ENCODE results near the gene RSPH10B. TPM values are rescaled to one million over a fixed set of nuclear protein-coding genes. Genes with fewer than 3 reads are reported as not detected.
"Not testable (repeated sequence)": the region's sequence is repeated elsewhere in the genome, so short reads cannot be mapped to it uniquely, and the experiment has no call there.

The RSPH10B gene
- polyA plus RNA-seq (ENCODE audit: insufficient read length) = 0.30 TPM

- not testable (repeated sequence) for DNase-seq (ENCODE audit: low read depth)
Measured at GRCh38 chr7:5970347-5970911, at the start of gene RSPH10B. Gene RSPH10B (minus strand): TSS chr7:5970689. CDS start chr7:5967116, 3,573 bp downstream.

GRCh38 chr7:6016653-6016966 lies 46.1 kb upstream of the RSPH10B start:
- DNase-seq (ENCODE audit: low read depth) = no peak

DNA sequence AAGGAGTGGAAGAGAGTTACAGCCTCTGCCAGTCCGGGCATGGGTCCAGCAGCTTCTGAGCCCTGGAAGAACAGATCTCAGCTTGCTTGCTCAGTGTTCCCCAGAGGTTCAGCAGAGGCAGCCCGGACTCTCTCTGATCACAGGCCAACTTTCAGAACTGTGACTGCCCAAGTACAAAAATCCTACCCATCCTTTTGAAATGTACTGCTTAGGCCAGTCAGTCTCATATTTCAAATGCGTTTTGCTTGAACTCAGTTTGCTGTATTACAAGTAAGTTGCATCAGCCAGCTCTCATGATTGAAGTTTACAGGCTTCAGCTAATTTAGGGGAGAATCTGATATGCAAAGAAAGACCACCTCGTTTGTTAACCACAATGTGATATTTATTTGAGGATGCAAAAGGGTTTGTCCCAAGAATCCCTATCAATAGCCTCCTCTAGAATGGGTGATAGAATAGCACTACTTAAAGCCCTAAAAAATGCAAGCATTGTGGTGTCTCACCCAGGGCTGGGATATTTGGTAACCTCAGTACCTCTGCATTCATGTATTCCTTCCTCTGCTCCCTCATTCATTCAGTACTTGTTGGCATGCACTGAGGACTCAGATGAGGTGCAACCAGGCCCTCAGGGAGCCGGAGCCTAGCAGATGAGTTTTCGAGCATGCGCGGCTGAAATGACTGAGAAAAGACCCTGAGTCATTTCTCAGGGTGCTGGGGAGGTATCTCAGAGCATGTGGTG lies 45.6 kb upstream of the RSPH10B start:
- DNase-seq (ENCODE audit: low read depth) = peak; percentile 17

- DNase-seq (ENCODE audit: low read depth) = no peak
Measured at GRCh38 chr7:6012355-6013104, 42.0 kb upstream of the RSPH10B start.

GRCh38 chr7:6011541-6011940 lies 41.1 kb upstream of the RSPH10B start:
- no peak for DNase-seq (ENCODE audit: low read depth)

GRCh38 chr7:6010370-6010769 lies 39.9 kb upstream of the RSPH10B start:
- not testable (repeated sequence) for DNase-seq (ENCODE audit: low read depth)

- DNase-seq (ENCODE audit: low read depth) = peak; percentile 97
Measured at GRCh38 chr7:6008668-6009611, 38.5 kb upstream of the RSPH10B start, which contains the start of the genes AIMP2 and PMS2. Gene AIMP2 (plus strand): TSS chr7:6009272. CDS start chr7:6009364, 92 bp downstream. Gene PMS2 (minus strand): TSS chr7:6009049. CDS start chr7:6009019, 30 bp downstream.

DNA sequence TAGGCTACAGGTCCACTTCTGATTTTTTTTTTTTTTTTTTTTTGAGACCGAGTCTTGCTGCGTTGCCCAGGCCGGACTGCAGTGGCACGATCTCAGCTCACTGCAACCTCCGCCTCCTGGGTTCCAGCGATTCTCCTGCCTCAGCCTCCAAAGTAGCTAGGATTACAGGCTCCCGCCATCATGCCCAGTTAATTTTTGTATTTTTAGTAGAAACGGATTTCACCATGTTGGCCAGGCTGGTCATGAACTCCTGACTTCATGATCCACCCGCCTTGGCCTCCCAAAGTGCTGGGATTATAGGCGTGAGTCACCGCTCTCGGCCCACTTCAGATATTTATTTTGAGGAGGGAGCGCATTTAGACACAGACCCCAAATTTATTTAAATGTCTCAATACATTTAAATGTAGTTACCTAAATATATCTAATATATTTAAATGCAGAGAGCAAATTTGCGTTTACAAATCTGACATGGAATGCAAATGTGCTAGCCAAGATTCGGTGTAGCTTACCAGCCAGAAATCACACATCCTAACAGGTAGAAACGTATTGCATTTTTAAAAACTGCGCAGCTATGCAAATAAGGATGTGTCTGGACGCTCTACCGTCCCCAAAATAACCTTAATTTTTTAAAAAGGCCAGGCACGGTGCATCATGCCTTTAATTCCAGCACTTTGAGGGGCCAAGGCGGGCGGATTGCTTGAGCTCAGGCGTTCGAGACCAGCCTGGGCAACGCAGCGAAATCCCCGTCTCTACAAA lies 37.5 kb upstream of the RSPH10B start:
- not testable (repeated sequence) for DNase-seq (ENCODE audit: low read depth)

DNA sequence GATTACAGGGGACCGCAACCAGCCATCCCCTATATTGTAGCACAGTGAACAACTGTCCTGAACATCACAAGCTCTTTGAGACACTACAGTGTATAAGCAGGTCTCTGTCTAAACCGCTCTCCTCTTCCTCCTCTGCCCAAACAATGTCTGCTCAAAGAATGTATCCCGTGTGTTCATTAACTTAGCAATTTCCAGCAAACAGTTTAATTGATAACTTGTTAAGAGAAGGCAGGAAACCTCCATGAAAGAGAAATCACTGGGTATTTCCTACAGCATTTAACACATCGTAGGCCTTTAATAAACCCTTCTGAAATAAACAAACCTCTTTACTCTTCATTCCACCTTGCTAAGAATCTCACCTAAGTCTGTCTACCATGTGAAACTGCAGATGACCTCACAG lies 36.9 kb upstream of the RSPH10B start:
- DNase-seq (ENCODE audit: low read depth) = no peak

DNA sequence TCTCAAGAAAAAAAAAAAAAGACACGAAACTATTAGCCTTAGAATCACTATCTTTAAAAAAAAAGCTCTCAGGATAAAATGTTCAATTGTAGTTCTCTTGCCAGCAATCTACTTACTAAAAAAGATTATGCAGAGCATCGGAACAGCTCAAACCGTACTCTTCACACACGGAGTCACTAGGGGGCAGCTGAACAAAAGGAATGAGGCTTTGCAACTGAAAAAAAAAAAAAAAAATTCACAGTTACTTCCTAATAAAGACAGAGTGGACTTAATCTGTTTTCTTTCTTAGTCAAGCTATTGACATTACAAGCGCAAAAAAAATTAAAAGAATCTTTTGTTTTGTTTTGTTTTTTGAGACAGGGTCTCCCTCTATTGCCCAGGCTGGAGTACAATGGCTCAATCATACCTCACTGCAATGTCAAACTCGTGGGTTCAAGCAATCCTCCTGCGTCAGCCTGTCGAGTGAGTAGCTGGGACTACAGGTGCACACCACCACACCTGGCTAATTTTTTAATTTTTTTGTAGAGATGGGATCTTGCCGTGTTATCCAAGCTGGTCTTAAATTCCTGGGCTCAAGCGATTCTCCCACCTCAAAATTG lies 26.8 kb upstream of the RSPH10B start:
- peak; percentile 41 for DNase-seq (ENCODE audit: low read depth)

DNA sequence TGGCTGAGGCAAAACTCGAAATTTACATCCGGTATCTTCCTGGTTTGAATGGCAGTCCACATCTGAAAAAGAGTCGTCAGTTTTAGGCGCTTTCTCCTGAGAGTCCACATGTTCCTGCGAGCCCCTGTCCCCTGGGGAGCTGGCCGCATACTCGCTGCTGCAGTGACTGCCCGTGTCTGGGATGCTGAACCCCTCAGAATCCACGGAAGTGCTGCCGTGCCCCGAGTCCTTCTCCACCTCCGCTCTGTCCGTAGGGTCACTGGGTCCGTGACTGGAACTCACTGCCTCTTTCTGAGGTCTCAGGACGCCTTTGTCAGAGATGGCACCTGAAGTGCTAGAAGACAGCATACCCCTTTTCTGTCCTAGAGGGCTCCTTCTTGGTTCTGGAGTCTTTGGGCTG lies 16.6 kb upstream of the RSPH10B start:
- not testable (repeated sequence) for DNase-seq (ENCODE audit: low read depth)

DNA sequence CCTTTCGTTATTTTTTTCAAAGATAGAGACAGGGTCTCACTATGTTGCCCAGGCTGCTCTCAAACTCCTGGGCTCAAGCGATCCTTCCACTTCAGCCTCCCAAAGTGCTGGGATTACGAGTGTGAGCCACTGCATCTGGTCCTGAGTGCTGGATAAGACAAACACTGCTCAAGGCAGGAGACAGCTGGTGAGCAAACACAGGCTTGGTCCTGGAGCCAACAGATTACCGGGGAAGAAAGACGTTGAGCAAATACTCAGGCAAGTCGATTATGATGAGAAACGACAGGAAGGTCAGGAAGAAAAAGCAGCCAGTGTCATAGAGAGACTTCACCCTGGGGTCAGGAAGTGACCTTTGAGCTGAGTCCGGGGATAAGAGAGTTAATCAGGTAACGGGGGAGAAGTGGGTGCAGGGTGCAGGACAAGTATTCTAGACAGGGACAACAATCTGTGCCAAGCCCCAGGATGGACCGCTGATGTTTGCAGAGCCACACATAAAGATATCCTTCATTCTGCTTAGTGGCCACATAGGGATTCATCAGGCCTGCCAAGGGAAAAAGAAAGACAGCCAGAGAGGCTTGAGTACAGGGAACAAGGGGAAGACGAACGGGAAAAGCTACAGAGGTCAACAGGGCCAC lies 9.3 kb upstream of the RSPH10B start:
- not testable (repeated sequence) for DNase-seq (ENCODE audit: low read depth)

- not testable (repeated sequence) for DNase-seq (ENCODE audit: low read depth)
Measured at GRCh38 chr7:5973580-5973979, 3.1 kb upstream of the RSPH10B start.

DNA sequence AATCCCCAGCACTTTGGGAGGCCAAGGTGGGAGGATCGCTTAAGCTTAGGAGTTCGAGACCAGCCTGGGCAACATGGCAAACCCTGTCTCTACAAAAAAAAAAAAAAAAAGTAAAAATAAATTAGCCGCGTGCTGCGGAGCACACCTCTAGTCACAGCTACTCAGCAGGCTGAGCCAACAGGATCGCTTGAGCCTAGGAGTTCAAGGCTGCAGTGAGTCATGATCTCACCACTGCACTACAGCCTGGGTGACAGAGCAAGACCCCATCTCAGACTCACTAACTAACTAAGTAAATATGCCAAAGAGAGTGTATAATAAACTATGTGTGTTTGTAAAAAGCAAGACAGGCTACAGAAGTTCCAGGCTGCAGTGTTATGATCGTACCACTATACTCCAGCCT lies 6.7 kb downstream of the RSPH10B start:
- not testable (repeated sequence) for DNase-seq (ENCODE audit: low read depth)

DNA sequence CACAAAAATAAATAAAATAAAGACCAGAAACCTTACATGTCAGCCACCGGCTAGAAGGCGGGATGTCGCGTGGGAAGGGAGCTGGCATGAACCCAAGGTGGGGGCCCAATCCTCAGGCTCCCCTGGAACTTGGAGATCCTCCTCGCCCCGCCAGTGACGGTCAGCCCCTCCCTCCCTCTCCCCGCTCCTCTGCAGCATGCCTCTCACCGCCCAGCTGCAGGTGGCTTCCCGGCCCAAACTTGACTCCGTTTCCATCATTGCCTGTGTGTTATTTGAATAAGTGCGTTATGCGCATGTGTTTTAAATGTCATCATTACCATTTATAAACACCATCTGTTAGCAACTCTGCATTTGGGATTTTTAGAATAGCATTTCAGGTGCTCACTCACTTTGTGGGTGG lies 7.3 kb downstream of the RSPH10B start:
- not testable (repeated sequence) for DNase-seq (ENCODE audit: low read depth)

GRCh38 chr7:5934945-5935450 lies 35.5 kb downstream of the RSPH10B start:
- not testable (repeated sequence) for DNase-seq (ENCODE audit: low read depth)

DNA sequence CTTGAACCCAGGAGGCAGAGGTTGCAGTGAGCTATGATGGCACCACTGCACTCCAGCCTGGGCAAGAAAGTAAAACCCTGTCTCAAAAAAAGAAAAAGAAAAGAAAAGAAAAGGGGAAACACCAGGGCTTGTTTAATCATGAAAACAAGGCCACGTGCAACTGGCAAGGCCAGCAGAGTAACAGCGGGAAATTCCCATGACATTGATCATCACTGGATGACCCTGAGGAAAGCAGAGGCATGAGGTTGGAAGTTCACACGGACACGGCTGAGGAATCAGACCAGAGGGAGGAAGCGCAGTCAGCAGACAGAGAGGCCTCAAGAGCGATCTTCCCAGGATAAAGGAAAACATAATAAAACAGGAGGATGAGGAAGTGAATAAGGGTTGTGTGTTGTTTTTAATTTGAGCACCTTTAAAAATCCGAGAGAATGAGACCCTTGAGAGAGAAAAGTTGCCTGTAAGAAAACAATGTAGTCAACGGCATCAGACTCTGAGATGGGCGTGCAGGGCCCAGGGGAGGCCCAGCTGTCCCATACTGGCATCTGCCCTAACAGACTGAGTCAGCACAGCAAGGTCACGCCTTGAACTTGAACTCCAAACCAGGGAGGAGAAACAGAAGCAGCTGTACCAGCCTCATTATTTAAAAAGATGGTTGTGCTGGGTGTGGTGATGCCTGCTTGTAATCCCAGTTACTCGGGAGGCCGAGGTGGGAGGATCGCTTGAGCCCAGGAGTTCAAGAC lies 38.4 kb downstream of the RSPH10B start:
- not testable (repeated sequence) for DNase-seq (ENCODE audit: low read depth)

GRCh38 chr7:5931250-5931649 lies 39.2 kb downstream of the RSPH10B start:
- DNase-seq (ENCODE audit: low read depth) = not testable (repeated sequence)

- not testable (repeated sequence) for DNase-seq (ENCODE audit: low read depth)
Measured at GRCh38 chr7:5930290-5930689, 40.2 kb downstream of the RSPH10B start.

Measured in forelimb muscle (tissue), 1 donor.